Suprapubic skin (tissue), 4 donors: ENCODE results near the gene UBXN6. TPM values are rescaled to one million over a fixed set of nuclear protein-coding genes. Genes with fewer than 3 reads are reported as not detected.

ENCODE experiments used
- DNase-seq, 2 donors: peaks; one replicate each; pipeline ENCODE4 v3.0.0-alpha.2; 2019; ENCODE audit warnings: low spot score in 2 of 2
- H3K27ac ChIP-seq: fragments of 200-600 bp; sonication (generic); one replicate; pipeline ENCODE4 v1.5.1; 2019
- H3K27me3 ChIP-seq: fragments of 200-600 bp; sonication (generic); one replicate; pipeline ENCODE4 v1.5.1; 2019
- H3K36me3 ChIP-seq: fragments of 200-600 bp; sonication (generic); one replicate; pipeline ENCODE4 v1.5.1; 2019
- H3K4me1 ChIP-seq: fragments of 200-600 bp; sonication (generic); one replicate; pipeline ENCODE4 v1.5.1; 2019
- H3K4me3 ChIP-seq: fragments of 200-600 bp; sonication (generic); one replicate; pipeline ENCODE4 v1.5.1; 2019; ENCODE audit warnings: mild to moderate bottlenecking
- H3K9me3 ChIP-seq: fragments of 200-600 bp; sonication (generic); one replicate; pipeline ENCODE4 v1.5.1; 2019
- CTCF ChIP-seq, 2 donors: fragments of 200-600 bp in 1 of 2; fragments of 450-650 bp in 1 of 2; sonication (generic) in 1 of 2; IDR thresholded peaks; one replicate each; pipeline ENCODE4 v1.5.1; 2016 to 2019; ENCODE audit warnings: antibody characterized with exemption in 2 of 2, mild to moderate bottlenecking in 1 of 2, moderate library complexity in 1 of 2
- EP300 ChIP-seq: sonication (generic); formaldehyde crosslinking; IDR thresholded peaks from one replicate; pipeline ENCODE4 v1.6.1; 2017; ENCODE audit warnings: antibody characterized with exemption
- POLR2A ChIP-seq, 2 donors: fragments of 450-650 bp; IDR thresholded peaks; one replicate each; pipeline ENCODE4 v1.6.1; 2017; ENCODE audit warnings: antibody characterized with exemption in 2 of 2, mild to moderate bottlenecking in 2 of 2, moderate library complexity in 2 of 2
- POLR2AphosphoS5 ChIP-seq, 3 donors: sonication (generic); formaldehyde crosslinking; IDR thresholded peaks; one replicate each; pipeline ENCODE4 v1.6.1; 2017; ENCODE audit warnings: antibody characterized with exemption in 3 of 3
- WGBS: methylation state at CpG from one replicate; pipeline ENCODE4 v1.1.5; 2018; 5-methylcytosine and 5-hydroxymethylcytosine counted together
- total RNA-seq, 4 donors: library from RNA; depleted of rRNA; stranded (reverse); fragments of >200 nt; gene quantifications; one replicate each; pipeline ENCODE4 v1.1.0, GENCODE V29; 2016

Gene UBXN6
- total RNA-seq, 4 donors from 2014 or later, result 108 to 257 (median 167) TPM

- Histone ChIP-seq H3K4me1 (no peaks in the 10 kb centered on the region), H3K4me3 (no peak overlapping the region), H3K27ac (no peak overlapping the region), H3K27me3 (no peaks in the 10 kb centered on the region), H3K9me3 (no peaks in the 10 kb centered on the region), H3K36me3 (no peaks in the 10 kb centered on the region)
- no peak for DNase-seq
- WGBS, result 89% methylated on average over 8 of the region's 8 CpGs
- TF ChIP-seq EP300, result no peak
- TF ChIP-seq CTCF (IDR thresholded peaks at IDR 0.05), result no peak
- no peak for TF ChIP-seq POLR2A (IDR thresholded peaks at IDR 0.05)
- no peak for TF ChIP-seq POLR2AphosphoS5 (IDR thresholded peaks at IDR 0.05)
Observed at GRCh38 chr19:4464815-4465581, 7.4 kb upstream of the UBXN6 start.

GRCh38 chr19:4456843-4457653, 546 bp downstream of the UBXN6 start:
- peaks cover 22% of the 10 kb centered on the region for H3K36me3 ChIP-seq
- H3K27ac ChIP-seq, result peak overlapping the region; percentile 93
- H3K27me3 ChIP-seq, result no peaks in the 10 kb centered on the region
- DNase-seq, result peak in 1 of 2 donors; percentile 84
- peaks cover 41% of the 10 kb centered on the region for H3K4me1 ChIP-seq
- peak overlapping the region; percentile 72 for H3K4me3 ChIP-seq
- 2% methylated on average over 43 of the region's 53 CpGs for WGBS
- no peaks in the 10 kb centered on the region for H3K9me3 ChIP-seq
- TF ChIP-seq EP300, result no peak
- no peak for TF ChIP-seq POLR2AphosphoS5 (IDR thresholded peaks at IDR 0.05)
- no peak for TF ChIP-seq CTCF (IDR thresholded peaks at IDR 0.05)
- TF ChIP-seq POLR2A (IDR thresholded peaks at IDR 0.05), result no peak

GRCh38 chr19:4456476-4456842, 1.1 kb downstream of the UBXN6 start:
- Histone ChIP-seq H3K36me3 (peaks cover 28% of the 10 kb centered on the region), H3K27me3 (no peaks in the 10 kb centered on the region), H3K27ac (peak overlapping the region; percentile 93), H3K4me1 (peaks cover 41% of the 10 kb centered on the region), H3K4me3 (peak overlapping the region; percentile 72), H3K9me3 (no peaks in the 10 kb centered on the region)
- peak in 1 of 2 donors; percentile 66 for DNase-seq
- no peak for TF ChIP-seq CTCF (IDR thresholded peaks at IDR 0.05)
- TF ChIP-seq POLR2A (IDR thresholded peaks at IDR 0.05), result no peak
- no peak for TF ChIP-seq POLR2AphosphoS5 (IDR thresholded peaks at IDR 0.05)
- no peak for TF ChIP-seq EP300
- WGBS, result 5% methylated on average over 9 of the region's 9 CpGs

- H3K4me3 ChIP-seq, result peak overlapping the region; percentile 72
- H3K36me3 ChIP-seq, result peaks cover 33% of the 10 kb centered on the region
- WGBS, result 42% methylated on average over 10 of the region's 15 CpGs
- peak overlapping the region; percentile 93 for H3K27ac ChIP-seq
- TF ChIP-seq POLR2A (IDR thresholded peaks at IDR 0.05) (no peak), EP300 (no peak), POLR2AphosphoS5 (IDR thresholded peaks at IDR 0.05) (no peak), CTCF (IDR thresholded peaks at IDR 0.05) (no peak)
- peak in 1 of 2 donors; percentile 71 for DNase-seq
- H3K9me3 ChIP-seq, result no peaks in the 10 kb centered on the region
- H3K4me1 ChIP-seq, result peaks cover 41% of the 10 kb centered on the region
- H3K27me3 ChIP-seq, result no peaks in the 10 kb centered on the region
Observed at GRCh38 chr19:4455719-4456475, 1.7 kb downstream of the UBXN6 start.
